NCI-H187 treated with DMSO at 0.1 percent for 48 hours (cell line): Measurements from ENCODE around the gene BLID.

Experiments used
- DNase-seq: peaks from one replicate; lab custom pipeline; 2025; lab: John Stamatoyannopoulos, UW

Gene BLID

GRCh38 chr11:122105044-122105758 is 10.8 kb downstream of the BLID start:
- no peak for DNase-seq

- DNase-seq: no peak
These were observed 11.7 kb downstream of the BLID start for GRCh38 chr11:122104341-122104740.

- no peak for DNase-seq
These were observed 12.3 kb downstream of the BLID start for GRCh38 chr11:122103726-122104125.

GRCh38 chr11:122103321-122103720 is 12.7 kb downstream of the BLID start:
- DNase-seq: no peak

GRCh38 chr11:122102426-122102825 is 13.6 kb downstream of the BLID start:
- no peak for DNase-seq

GRCh38 chr11:122101625-122102291 is 14.3 kb downstream of the BLID start:
- peak; percentile 92 for DNase-seq

- no peak for DNase-seq
These were observed 15.3 kb downstream of the BLID start for GRCh38 chr11:122100756-122101080.

- DNase-seq: peak; percentile 19
These were observed 15.8 kb downstream of the BLID start for GRCh38 chr11:122100037-122100755.

- no peak for DNase-seq
These were observed 16.5 kb downstream of the BLID start for GRCh38 chr11:122099374-122100036.

- DNase-seq: no peak
These were observed 17.6 kb downstream of the BLID start for GRCh38 chr11:122098261-122098980.

GRCh38 chr11:122097419-122098001 is 18.5 kb downstream of the BLID start:
- DNase-seq: peak; percentile 52

GRCh38 chr11:122096272-122097112 is 19.5 kb downstream of the BLID start:
- no peak for DNase-seq

GRCh38 chr11:122095681-122096262 is 20.2 kb downstream of the BLID start:
- peak; percentile 20 for DNase-seq

GRCh38 chr11:122094836-122095235 is 21.2 kb downstream of the BLID start:
- DNase-seq: peak; percentile 18

- DNase-seq: no peak
These were observed 22.2 kb downstream of the BLID start for GRCh38 chr11:122093731-122094275.

- DNase-seq: no peak
These were observed 24.2 kb downstream of the BLID start for GRCh38 chr11:122091835-122092234.

GRCh38 chr11:122089111-122089510 is 26.9 kb downstream of the BLID start:
- DNase-seq: no peak

- no peak for DNase-seq
These were observed 30.3 kb downstream of the BLID start for GRCh38 chr11:122085712-122086111.

- DNase-seq: no peak
These were observed 30.8 kb downstream of the BLID start for GRCh38 chr11:122085264-122085663.

- DNase-seq: no peak
These were observed 33.8 kb downstream of the BLID start for GRCh38 chr11:122082205-122082604.
